ENCODE measurements around the gene TRABD2B. TPM values are rescaled to one million over a fixed set of nuclear protein-coding genes. Genes with fewer than 3 reads are reported as not detected.

Gene TRABD2B
- total RNA-seq, 1 experiment from 2014 or later, result 0.06 TPM

DNA sequence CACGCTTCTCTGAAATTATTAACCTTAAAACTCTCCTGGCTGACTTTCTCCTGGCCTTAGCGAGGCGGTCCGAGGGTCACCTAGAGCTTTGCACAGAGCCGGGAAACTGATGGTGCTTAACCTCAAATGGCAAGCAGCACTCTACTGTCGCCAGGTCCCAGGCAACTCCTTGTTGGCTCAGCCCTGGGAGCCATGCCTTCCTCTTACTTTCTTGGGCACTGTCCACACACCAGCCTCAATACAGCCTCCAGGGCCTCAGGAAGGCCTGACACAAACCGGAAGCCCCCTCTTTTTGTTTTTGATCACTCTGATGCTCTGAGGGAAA is 3.8 kb downstream of the TRABD2B start:
- no peak for DNase-seq (ENCODE audit: low spot score)

DNA sequence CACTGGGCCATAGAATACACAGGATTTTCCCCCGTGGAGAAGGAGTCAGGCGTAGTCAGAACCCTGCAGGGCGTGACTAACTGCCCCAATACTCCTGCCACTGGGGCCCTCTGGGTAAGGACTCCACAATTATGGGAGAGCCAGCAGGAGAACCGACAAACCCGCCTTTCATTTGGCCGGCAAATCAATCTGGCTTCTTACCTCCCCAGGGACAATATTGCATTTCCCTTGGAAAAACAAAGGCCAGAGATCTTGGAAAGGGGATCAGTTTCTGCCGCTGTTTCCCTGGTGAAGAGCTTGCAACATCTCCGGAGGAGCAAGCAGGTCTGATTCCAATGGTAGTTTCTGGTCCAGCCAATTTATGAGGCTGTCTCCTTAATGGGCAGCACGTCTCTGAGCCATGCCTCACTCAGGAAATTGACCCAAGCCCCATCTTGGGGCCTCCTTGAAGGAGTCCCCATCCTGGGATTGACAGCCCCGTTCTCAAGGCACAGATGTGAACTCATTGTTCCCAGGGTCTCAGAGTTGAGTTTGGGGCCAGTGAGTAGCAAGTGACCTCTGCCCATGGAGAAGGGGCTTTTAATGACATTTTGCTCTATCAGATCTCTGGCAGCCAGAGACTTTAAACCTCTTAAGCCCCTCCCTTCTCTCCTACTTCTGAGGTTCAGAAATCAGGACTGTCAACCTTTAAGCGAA is 4.3 kb downstream of the TRABD2B start:
- no peak for DNase-seq (ENCODE audit: low spot score)

GRCh38 chr1:47991673-47992072 is 5.5 kb downstream of the TRABD2B start:
- no peak for DNase-seq (ENCODE audit: low spot score)

GRCh38 chr1:47991187-47991586 is 6.0 kb downstream of the TRABD2B start:
- peak; percentile 48 for DNase-seq (ENCODE audit: low spot score)

GRCh38 chr1:47990286-47990685 is 6.9 kb downstream of the TRABD2B start:
- no peak for DNase-seq (ENCODE audit: low spot score)

GRCh38 chr1:47987601-47988000 is 9.6 kb downstream of the TRABD2B start:
- no peak for DNase-seq (ENCODE audit: low spot score)

DNA sequence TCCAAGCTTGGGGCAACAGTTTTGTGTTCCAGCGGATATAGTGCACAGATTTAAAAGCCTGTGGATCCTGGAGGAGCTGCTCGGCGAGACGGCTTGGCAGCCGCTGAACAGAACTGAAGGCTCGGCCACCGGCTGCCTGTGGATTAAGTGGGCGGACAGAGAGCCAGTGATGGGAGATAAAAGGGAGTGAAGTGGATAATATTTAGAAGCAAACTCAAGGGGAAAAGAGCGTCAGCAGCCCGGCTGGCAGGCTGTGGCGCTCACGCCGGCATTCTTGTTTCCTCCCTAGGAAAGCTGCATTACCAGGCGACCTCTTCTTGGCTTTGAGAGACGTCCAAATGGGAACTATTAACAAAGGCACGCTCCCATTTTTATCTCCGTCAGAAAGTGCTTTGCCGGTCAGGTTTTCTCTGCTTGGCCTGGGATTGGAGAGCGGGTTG is 10.4 kb downstream of the TRABD2B start:
- no peak for DNase-seq (ENCODE audit: low spot score)

- no peak for DNase-seq (ENCODE audit: low spot score)
These were observed 12.2 kb downstream of the TRABD2B start for GRCh38 chr1:47985018-47985417.

GRCh38 chr1:47984175-47984789 is 12.9 kb downstream of the TRABD2B start:
- DNase-seq (ENCODE audit: low spot score), result no peak

GRCh38 chr1:47983691-47984090 is 13.5 kb downstream of the TRABD2B start:
- no peak for DNase-seq (ENCODE audit: low spot score)

GRCh38 chr1:47981667-47982350 is 15.4 kb downstream of the TRABD2B start:
- DNase-seq (ENCODE audit: low spot score), result no peak

- no peak for DNase-seq (ENCODE audit: low spot score)
These were observed 16.7 kb downstream of the TRABD2B start for GRCh38 chr1:47980501-47980900.

DNA sequence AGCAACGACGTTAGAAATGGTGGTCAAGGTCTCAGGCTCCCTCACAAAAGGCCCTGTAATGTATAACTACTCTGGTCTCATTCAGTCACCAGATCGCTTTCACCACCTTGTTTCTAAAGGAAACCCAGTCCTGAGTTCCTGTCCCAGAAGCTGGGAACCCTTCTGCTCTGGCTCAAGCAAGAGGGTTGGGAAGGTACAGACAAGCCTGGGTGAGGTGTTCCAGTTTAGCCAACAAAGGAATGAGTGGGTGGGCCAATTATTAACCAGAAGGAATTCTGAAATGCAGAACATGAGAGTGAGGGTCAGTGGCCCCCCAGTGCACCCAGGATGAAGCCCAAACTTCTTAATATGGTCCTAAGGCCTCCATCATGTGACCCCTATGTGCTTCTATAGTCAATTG is 17.5 kb downstream of the TRABD2B start:
- no peak for DNase-seq (ENCODE audit: low spot score)

DNA sequence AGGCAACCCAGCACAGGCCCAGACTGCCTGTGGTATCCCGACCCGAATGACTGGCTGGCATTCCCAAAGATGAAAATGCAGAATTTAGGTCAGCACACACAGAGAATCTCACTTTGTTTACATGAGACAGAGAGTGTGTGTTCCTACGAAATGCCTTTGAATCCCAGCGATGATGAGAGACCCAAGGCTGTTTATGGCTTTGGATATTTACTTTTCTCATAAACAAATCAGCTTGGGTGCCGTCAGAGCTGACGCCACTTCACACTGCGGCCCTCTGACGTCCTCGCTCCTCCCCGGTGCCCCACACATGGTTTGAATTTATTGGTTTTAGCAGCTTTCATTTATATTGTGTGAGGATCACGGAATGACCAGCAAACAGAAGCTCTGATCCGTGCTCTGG is 18.7 kb downstream of the TRABD2B start:
- peak; percentile 92 for DNase-seq (ENCODE audit: low spot score)

GRCh38 chr1:47976728-47977127 is 20.5 kb downstream of the TRABD2B start:
- DNase-seq (ENCODE audit: low spot score), result no peak

- no peak for DNase-seq (ENCODE audit: low spot score)
These were observed 20.9 kb downstream of the TRABD2B start for GRCh38 chr1:47976267-47976666.

DNA sequence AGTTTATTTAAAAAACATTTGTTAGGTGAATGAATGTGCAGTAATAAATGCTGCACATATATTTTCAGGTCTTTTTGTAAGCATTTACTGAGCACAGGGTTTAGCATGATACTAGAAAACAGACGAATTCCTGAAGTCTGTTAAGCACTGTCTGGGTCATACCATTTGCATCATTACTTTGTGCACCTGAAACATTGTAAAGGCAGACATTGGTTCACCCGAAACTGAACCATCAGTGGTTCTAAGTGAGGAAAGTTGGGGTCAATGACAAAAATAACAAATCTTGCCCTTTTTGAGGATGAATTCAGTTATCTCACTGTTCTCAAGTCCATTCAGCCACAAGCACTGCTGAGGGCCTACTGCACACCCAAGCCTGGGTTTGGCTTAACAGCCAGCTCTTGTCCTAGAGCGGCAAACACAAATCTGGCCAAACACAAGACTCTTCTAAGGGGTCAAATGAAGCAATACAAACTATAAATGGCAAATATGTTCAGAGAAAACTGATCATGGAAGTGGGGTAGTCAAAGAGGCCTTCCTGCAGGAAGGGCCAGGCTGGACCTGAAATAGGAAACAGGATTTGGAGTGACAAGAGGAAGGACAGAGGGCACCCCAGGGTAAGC is 21.8 kb downstream of the TRABD2B start:
- DNase-seq (ENCODE audit: low spot score), result no peak

- no peak for DNase-seq (ENCODE audit: low spot score)
These were observed 24.2 kb downstream of the TRABD2B start for GRCh38 chr1:47972864-47973432.

GRCh38 chr1:47971385-47972160 is 25.6 kb downstream of the TRABD2B start:
- DNase-seq (ENCODE audit: low spot score), result no peak

- DNase-seq (ENCODE audit: low spot score), result no peak
These were observed 26.3 kb downstream of the TRABD2B start for GRCh38 chr1:47970882-47971281.

DNA sequence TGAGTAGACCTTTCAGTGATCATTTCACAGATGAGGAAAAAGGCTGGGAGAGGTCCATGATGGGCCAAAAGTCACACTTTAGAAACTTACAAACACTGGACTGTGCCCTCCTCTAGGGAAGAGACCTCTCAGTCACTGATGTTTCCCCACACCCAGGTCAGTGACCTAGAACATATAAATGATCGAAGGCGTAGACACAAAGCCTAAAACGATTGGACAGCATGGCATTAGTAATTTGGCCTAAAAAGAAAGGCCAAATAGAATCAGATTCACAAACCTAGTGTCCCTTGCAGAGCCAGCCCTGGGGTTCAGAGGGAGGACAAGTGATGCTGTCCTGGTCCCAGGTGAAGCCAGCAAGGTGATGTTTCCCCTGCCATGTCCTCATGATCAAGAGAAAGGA is 27.7 kb downstream of the TRABD2B start:
- no peak for DNase-seq (ENCODE audit: low spot score)

DNA sequence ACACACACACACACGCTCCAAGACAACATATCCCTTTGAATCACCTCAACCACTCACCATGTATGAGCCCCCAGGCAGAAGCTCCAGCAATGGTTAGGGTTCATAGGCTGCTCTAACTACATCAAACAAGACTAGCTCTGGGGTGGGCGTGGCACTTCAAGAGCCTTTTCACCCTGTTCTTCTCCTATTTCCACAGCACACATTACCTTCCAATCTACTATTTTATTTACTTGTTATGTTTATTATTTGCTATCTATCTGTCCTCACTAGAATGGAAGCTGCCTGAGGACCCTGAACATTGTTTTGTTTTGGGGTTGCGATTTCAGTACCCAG is 28.7 kb downstream of the TRABD2B start:
- DNase-seq (ENCODE audit: low spot score), result no peak

Data from H4 (cell line).